Measurements from ENCODE around the gene ARRDC4. TPM values are rescaled to one million over a fixed set of nuclear protein-coding genes. Genes with fewer than 3 reads are reported as not detected.

The ARRDC4 gene
- total RNA-seq, 1 donor from 2014 or later = 6.7 TPM

DNA sequence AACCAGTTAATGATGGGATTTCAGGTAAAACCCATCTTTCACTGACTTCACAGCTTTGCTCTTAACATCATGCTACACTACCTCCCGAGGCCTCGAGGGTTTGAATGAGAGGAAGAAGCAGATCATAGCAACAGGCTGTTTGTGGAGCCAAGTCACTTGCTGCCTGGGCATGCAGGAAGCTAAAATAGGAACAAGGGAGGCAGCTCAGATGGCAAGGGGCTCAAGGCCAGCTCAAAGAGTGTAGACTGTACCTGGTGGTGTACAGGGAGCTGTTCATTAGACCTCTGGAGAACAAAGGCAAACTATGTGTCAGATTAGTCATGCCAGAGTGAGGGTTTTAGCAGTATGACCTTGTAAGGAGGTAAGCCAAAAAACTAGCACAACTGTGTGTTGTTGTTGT is 28.8 kb downstream of the ARRDC4 start:
- DNase-seq (ENCODE audit: low spot score) = no peak
- Mint-ChIP-seq H3K27me3 (ENCODE audit: unreplicated experiment) (no peaks in the 10 kb centered on the region), H3K36me3 (ENCODE audit: low read depth, unreplicated experiment) (peaks cover 6% of the 10 kb centered on the region), H3K4me3 (ENCODE audit: unreplicated experiment) (no peak overlapping the region), H3K27ac (ENCODE audit: unreplicated experiment) (no peak overlapping the region), H3K9me3 (ENCODE audit: unreplicated experiment) (peaks cover 10% of the 10 kb centered on the region), H3K4me1 (ENCODE audit: unreplicated experiment) (no peaks in the 10 kb centered on the region)
- TF ChIP-seq, protein P1, sequence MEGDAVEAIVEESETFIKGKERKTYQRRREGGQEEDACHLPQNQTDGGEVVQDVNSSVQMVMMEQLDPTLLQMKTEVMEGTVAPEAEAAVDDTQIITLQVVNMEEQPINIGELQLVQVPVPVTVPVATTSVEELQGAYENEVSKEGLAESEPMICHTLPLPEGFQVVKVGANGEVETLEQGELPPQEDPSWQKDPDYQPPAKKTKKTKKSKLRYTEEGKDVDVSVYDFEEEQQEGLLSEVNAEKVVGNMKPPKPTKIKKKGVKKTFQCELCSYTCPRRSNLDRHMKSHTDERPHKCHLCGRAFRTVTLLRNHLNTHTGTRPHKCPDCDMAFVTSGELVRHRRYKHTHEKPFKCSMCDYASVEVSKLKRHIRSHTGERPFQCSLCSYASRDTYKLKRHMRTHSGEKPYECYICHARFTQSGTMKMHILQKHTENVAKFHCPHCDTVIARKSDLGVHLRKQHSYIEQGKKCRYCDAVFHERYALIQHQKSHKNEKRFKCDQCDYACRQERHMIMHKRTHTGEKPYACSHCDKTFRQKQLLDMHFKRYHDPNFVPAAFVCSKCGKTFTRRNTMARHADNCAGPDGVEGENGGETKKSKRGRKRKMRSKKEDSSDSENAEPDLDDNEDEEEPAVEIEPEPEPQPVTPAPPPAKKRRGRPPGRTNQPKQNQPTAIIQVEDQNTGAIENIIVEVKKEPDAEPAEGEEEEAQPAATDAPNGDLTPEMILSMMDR (IDR thresholded peaks at IDR 0.05; ENCODE audit: unreplicated experiment) = no peak

DNA sequence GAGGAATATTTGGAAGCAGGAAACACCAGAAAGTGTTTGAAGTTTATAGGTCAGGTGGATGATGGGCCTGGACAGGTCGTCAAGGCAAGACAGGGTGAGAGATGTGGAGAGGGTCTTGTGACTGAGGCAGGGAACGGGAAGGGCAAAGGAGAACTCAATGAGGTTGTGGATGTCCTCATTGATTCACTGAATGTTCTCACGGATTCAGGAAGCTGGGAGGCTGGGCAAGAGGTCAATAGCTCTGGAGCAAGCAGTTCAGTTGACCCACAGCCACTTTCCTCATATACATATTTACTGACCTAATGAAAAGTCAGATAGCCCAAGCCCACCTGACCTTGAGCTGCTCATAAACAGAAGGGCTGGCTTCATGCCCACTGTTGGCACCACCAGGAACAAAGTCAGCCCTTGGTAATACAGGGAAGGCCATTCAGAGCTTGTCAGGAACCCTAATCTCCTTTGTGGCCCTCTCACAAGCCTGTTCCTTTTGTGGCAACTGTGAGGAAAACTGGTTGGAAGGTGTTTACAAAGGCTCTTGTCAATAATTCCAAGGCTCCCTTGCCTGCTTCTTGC is 31.6 kb downstream of the ARRDC4 start:
- no peak for DNase-seq (ENCODE audit: low spot score)
- Mint-ChIP-seq H3K27me3 (ENCODE audit: unreplicated experiment) (no peaks in the 10 kb centered on the region), H3K36me3 (ENCODE audit: low read depth, unreplicated experiment) (no peaks in the 10 kb centered on the region), H3K9me3 (ENCODE audit: unreplicated experiment) (peaks cover 4% of the 10 kb centered on the region), H3K4me3 (ENCODE audit: unreplicated experiment) (no peak overlapping the region), H3K4me1 (ENCODE audit: unreplicated experiment) (no peaks in the 10 kb centered on the region), H3K27ac (ENCODE audit: unreplicated experiment) (no peak overlapping the region)
- TF ChIP-seq, protein P1 (IDR thresholded peaks at IDR 0.05; ENCODE audit: unreplicated experiment) = no peak

DNA sequence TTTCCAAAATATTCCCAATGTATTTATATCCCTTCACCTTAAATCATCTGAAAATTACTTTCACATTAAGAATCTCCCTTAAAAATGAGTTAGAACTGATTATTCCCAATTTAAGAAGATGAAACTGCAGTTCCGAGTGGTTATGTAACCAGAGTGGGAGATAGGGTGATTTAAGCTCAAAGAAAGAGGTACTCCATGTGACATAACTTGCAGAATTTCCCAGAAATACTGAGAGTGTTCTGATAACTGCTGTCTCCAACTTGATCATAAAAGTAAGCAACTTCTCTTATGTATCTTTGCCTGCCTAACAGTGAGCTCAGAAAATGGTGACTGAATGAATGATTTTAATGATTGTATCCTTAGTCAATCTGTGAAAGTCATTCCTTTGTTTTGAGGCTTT is 32.3 kb downstream of the ARRDC4 start:
- Mint-ChIP-seq H3K27ac (ENCODE audit: unreplicated experiment) (no peak overlapping the region), H3K9me3 (ENCODE audit: unreplicated experiment) (peaks cover 4% of the 10 kb centered on the region), H3K27me3 (ENCODE audit: unreplicated experiment) (no peaks in the 10 kb centered on the region), H3K36me3 (ENCODE audit: low read depth, unreplicated experiment) (no peaks in the 10 kb centered on the region), H3K4me3 (ENCODE audit: unreplicated experiment) (no peak overlapping the region), H3K4me1 (ENCODE audit: unreplicated experiment) (no peaks in the 10 kb centered on the region)
- TF ChIP-seq, protein P1 (IDR thresholded peaks at IDR 0.05; ENCODE audit: unreplicated experiment) = no peak
- no peak for DNase-seq (ENCODE audit: low spot score)

DNA sequence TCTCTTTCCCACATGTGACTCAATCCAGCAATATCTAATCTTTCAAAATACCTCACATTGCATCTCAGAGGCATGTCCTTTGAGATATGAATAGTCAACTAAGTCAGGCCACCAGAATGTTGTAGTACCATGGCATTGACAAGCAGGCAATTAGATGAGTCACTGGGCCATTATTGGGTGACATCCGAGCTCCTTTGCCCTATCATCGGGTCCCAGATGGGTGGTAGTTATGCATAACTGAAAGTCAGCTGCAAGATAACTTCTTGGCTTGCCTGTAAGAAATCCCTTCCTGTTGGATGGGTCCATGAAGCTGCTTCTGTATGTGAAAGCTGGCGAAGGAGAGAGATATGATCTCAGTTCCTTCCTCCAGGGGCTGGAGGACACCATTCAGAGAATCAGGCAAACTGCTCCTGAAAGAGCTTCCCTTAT is 32.8 kb downstream of the ARRDC4 start:
- no peak for DNase-seq (ENCODE audit: low spot score)

DNA sequence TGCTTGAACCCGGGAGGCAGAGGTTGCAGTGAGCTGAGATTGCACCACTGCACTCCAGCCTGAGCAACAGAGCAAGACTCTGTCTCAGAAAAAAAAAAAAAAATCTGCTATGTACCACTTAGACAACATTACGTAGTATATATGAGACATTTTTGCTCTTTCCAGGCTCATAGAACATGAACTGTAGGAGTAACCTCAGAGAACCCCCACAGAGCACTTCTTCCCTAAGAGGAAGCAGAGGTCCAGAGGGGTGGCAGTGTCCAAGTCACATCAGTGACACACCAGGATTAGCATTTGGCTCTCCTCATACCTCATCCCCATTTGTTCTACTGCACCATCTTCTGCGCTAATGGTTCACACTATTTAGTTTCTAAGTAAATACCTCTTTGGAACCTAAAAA is 33.7 kb downstream of the ARRDC4 start:
- H3K9me3 Mint-ChIP-seq (ENCODE audit: unreplicated experiment) = no peaks in the 10 kb centered on the region
- no peaks in the 10 kb centered on the region for H3K4me1 Mint-ChIP-seq (ENCODE audit: unreplicated experiment)
- no peaks in the 10 kb centered on the region for H3K27me3 Mint-ChIP-seq (ENCODE audit: unreplicated experiment)
- TF ChIP-seq, protein P1 (IDR thresholded peaks at IDR 0.05; ENCODE audit: unreplicated experiment) = no peak
- no peak overlapping the region for H3K4me3 Mint-ChIP-seq (ENCODE audit: unreplicated experiment)
- no peak for DNase-seq (ENCODE audit: low spot score)
- H3K27ac Mint-ChIP-seq (ENCODE audit: unreplicated experiment) = no peak overlapping the region
- H3K36me3 Mint-ChIP-seq (ENCODE audit: low read depth, unreplicated experiment) = no peaks in the 10 kb centered on the region

More for the DNA sequence above, 32.8 kb downstream of the ARRDC4 start:
- Mint-ChIP-seq H3K36me3 (ENCODE audit: low read depth, unreplicated experiment) (no peaks in the 10 kb centered on the region), H3K27ac (ENCODE audit: unreplicated experiment) (no peak overlapping the region), H3K4me3 (ENCODE audit: unreplicated experiment) (no peak overlapping the region), H3K4me1 (ENCODE audit: unreplicated experiment) (no peaks in the 10 kb centered on the region), H3K9me3 (ENCODE audit: unreplicated experiment) (no peaks in the 10 kb centered on the region), H3K27me3 (ENCODE audit: unreplicated experiment) (no peaks in the 10 kb centered on the region)
- TF ChIP-seq, protein P1 (IDR thresholded peaks at IDR 0.05; ENCODE audit: unreplicated experiment) = no peak
